H1 (cell line): ENCODE data around the gene CRYBA4. TPM values are rescaled to one million over a fixed set of nuclear protein-coding genes. Genes with fewer than 3 reads are reported as not detected.

Experiments used
- CTCF ChIA-PET: fragments of 300-600 bp; sonication (Branson Sonifier 250); formaldehyde crosslinking; loops from one replicate; lab custom pipeline; 2021; ENCODE audit not compliant: partially characterized antibody; lab: Charles Lee
- POLR2A ChIA-PET: fragments of 300-600 bp; sonication (Branson Sonifier 250); formaldehyde crosslinking; loops from one replicate; lab custom pipeline; 2021; ENCODE audit warnings: inconsistent platforms; ENCODE audit not compliant: partially characterized antibody; lab: Charles Lee
- DNase-seq, 2 experiments: peaks; one replicate each; pipeline versions ENCODE4 v3.0.0 to v3.0.0-alpha.2; 2010 to 2022; ENCODE audit warnings: low spot score in 2 of 2, low read depth in 1 of 2, mixed read lengths in 1 of 2
- FAIRE-seq: peaks from 2 replicates; lab custom pipeline; 2011; peaks lifted over from hg19 to GRCh38; lab: Jason Lieb, UNC
- H2AFZ ChIP-seq: 2 replicates; pipeline ENCODE4 v1.8.1; 2012; ENCODE audit warnings: low read length, inconsistent platforms
- H2AK5ac ChIP-seq: 2 replicates; pipeline ENCODE4 v1.6.1; 2013; ENCODE audit warnings: low read depth, low read length
- H2BK120ac ChIP-seq: replicated peaks from 2 replicates; pipeline ENCODE3; 2013; ENCODE audit warnings: low read depth, low read length, inconsistent platforms
- H2BK12ac ChIP-seq: 2 replicates; pipeline ENCODE4 v1.6.1; 2013; ENCODE audit warnings: low read depth, low read length
- H2BK15ac ChIP-seq: 2 replicates; pipeline ENCODE4 v1.6.1; 2013; ENCODE audit warnings: low read length
- H2BK20ac ChIP-seq: 2 replicates; pipeline ENCODE4 v1.6.1; 2013; ENCODE audit warnings: low read length
- H2BK5ac ChIP-seq: 2 replicates; pipeline ENCODE4 v1.6.1; 2013; ENCODE audit warnings: low read depth, low read length
- H3K14ac ChIP-seq: 2 replicates; pipeline ENCODE4 v1.6.1; 2013; ENCODE audit warnings: inconsistent platforms; ENCODE audit not compliant: insufficient read length
- H3K18ac ChIP-seq: 2 replicates; pipeline ENCODE4 v1.6.1; 2013; ENCODE audit warnings: low read length; ENCODE audit errors: extremely low read depth
- H3K23ac ChIP-seq: 2 replicates; pipeline ENCODE4 v1.6.1; 2013; ENCODE audit warnings: inconsistent platforms; ENCODE audit not compliant: insufficient read length
- H3K23me2 ChIP-seq: 2 replicates; pipeline ENCODE4 v1.6.1; 2013; ENCODE audit warnings: low read depth, low read length
- H3K27ac ChIP-seq: 2 replicates; pipeline ENCODE4 v1.6.1; 2011; ENCODE audit warnings: low read depth, low read length, inconsistent platforms
- H3K27me3 ChIP-seq, 4 experiments: replicated peaks in 1 of 4; 1 replicate in 1 of 4; 2 replicates in 3 of 4; pipeline versions ENCODE4 v1.6.1 to v1.8.1; 2011 to 2013; ENCODE audit warnings: low read length in 3 of 4, mild to moderate bottlenecking in 3 of 4, inconsistent platforms in 2 of 4, mixed read lengths in 2 of 4, moderate library complexity in 1 of 4; ENCODE audit not compliant: control insufficient read depth in 3 of 4, insufficient read depth in 3 of 4; ENCODE audit errors: extremely low read depth in 1 of 4
- H3K36me3 ChIP-seq, 4 experiments: 2 replicates each; pipeline versions ENCODE4 v1.6.1 to v1.8.1; 2011 to 2013; ENCODE audit warnings: mild to moderate bottlenecking in 4 of 4, low read length in 3 of 4, moderate library complexity in 2 of 4, control low read depth in 1 of 4, inconsistent platforms in 1 of 4; ENCODE audit not compliant: insufficient read depth in 4 of 4, control insufficient read depth in 2 of 4
- H3K4ac ChIP-seq: replicated peaks from 2 replicates; pipeline ENCODE3; 2013; ENCODE audit warnings: low read length, low read depth, mixed read lengths, inconsistent platforms; ENCODE audit not compliant: insufficient read length
- H3K4me1 ChIP-seq, 4 experiments: replicated peaks in 1 of 4; 1 replicate in 1 of 4; 2 replicates in 3 of 4; pipeline versions ENCODE4 v1.6.1 to v1.8.1; 2011 to 2013; ENCODE audit warnings: low read length in 3 of 4, inconsistent platforms in 2 of 4, mixed read lengths in 1 of 4; ENCODE audit not compliant: insufficient read depth in 4 of 4, control insufficient read depth in 3 of 4
- H3K4me2 ChIP-seq, 2 experiments: 2 replicates each; pipeline versions ENCODE4 v1.6.1 to v1.8.1; 2011 to 2013; ENCODE audit warnings: low read depth in 2 of 2, low read length in 2 of 2, control low read depth in 1 of 2, inconsistent platforms in 1 of 2, mild to moderate bottlenecking in 1 of 2; ENCODE audit not compliant: insufficient read depth in 1 of 2
- H3K4me3 ChIP-seq, 4 experiments: fragments of 200-600, 300-600 bp in 1 of 4; sonication (generic), shearing (Covaris generic), sonication (Bioruptor Twin) in 1 of 4; 2 replicates each; pipeline versions ENCODE4 v1.5.1 to v1.8.1; 2011 to 2016; ENCODE audit warnings: low read length in 4 of 4, low read depth in 3 of 4, control low read depth in 2 of 4, inconsistent platforms in 2 of 4, mild to moderate bottlenecking in 2 of 4, mixed read lengths in 1 of 4, moderate library complexity in 1 of 4; ENCODE audit not compliant: insufficient read depth in 2 of 4; ENCODE audit errors: extremely low read depth in 1 of 4
- H3K56ac ChIP-seq: replicated peaks from 2 replicates; pipeline ENCODE3; 2013; ENCODE audit warnings: low read depth, mild to moderate bottlenecking, mixed read lengths, low read length, inconsistent platforms; ENCODE audit not compliant: insufficient read length
- H3K79me1 ChIP-seq: 2 replicates; pipeline ENCODE4 v1.6.1; 2013; ENCODE audit warnings: low read depth, low read length, control low read depth
- H3K79me2 ChIP-seq, 2 experiments: 2 replicates each; pipeline versions ENCODE4 v1.6.1 to v1.8.1; 2012 to 2013; ENCODE audit warnings: low read length in 2 of 2, mild to moderate bottlenecking in 2 of 2, inconsistent platforms in 1 of 2; ENCODE audit not compliant: insufficient read depth in 2 of 2, control insufficient read depth in 1 of 2
- H3K9ac ChIP-seq, 4 experiments: replicated peaks in 1 of 4; 1 replicate in 1 of 4; 2 replicates in 3 of 4; pipeline versions ENCODE4 v1.6.1 to v1.8.1; 2011 to 2013; ENCODE audit warnings: low read depth in 3 of 4, low read length in 3 of 4, control low read depth in 2 of 4, mild to moderate bottlenecking in 2 of 4, moderate library complexity in 2 of 4, inconsistent platforms in 1 of 4; ENCODE audit errors: extremely low read depth in 1 of 4
- H3K9me3 ChIP-seq, 2 experiments: 2 replicates each; pipeline versions ENCODE4 v1.6.1 to v1.8.1; 2012 to 2013; ENCODE audit warnings: mild to moderate bottlenecking in 2 of 2, moderate library complexity in 2 of 2, control low read depth in 1 of 2, inconsistent platforms in 1 of 2, low read depth in 1 of 2, low read length in 1 of 2, mixed read lengths in 1 of 2; ENCODE audit not compliant: insufficient read depth in 2 of 2
- H4K20me1 ChIP-seq, 2 experiments: replicated peaks in 1 of 2; 2 replicates each; pipeline versions ENCODE3 to v1.8.1; 2011 to 2013; ENCODE audit warnings: inconsistent platforms in 2 of 2, low read length in 2 of 2, mild to moderate bottlenecking in 1 of 2; ENCODE audit not compliant: insufficient read depth in 2 of 2, control insufficient read depth in 1 of 2
- H4K5ac ChIP-seq: 2 replicates; pipeline ENCODE4 v1.6.1; 2013; ENCODE audit warnings: low read length, low read depth, mixed read lengths, inconsistent platforms; ENCODE audit not compliant: insufficient read length
- H4K8ac ChIP-seq: 2 replicates; pipeline ENCODE4 v1.8.0; 2013; ENCODE audit warnings: mild to moderate bottlenecking, moderate library complexity, low read length, inconsistent platforms; ENCODE audit not compliant: insufficient read depth; ENCODE audit errors: extremely low read depth
- H4K91ac ChIP-seq: replicated peaks from 2 replicates; pipeline ENCODE3; 2013; ENCODE audit warnings: low read length, mixed read lengths, inconsistent platforms; ENCODE audit not compliant: insufficient read length
- BACH1 ChIP-seq: IDR thresholded peaks from 2 replicates; pipeline ENCODE4 v1.6.1; 2012; ENCODE audit warnings: low read length, improper control_type of control experiment
- EZH2 ChIP-seq: fragments of 200-600 bp; sonication (generic); IDR thresholded peaks from 2 replicates; pipeline ENCODE4 v1.7.1; 2012; ENCODE audit warnings: low read depth, mild to moderate bottlenecking, moderate library complexity, low read length, inconsistent platforms; ENCODE audit not compliant: severe bottlenecking
- HDAC2 ChIP-seq, 2 experiments: fragments of 300-600 bp in 1 of 2; sonication (generic) in 1 of 2; IDR thresholded peaks; 2 replicates each; pipeline ENCODE4 v1.6.1; 2011 to 2012; ENCODE audit warnings: low read depth in 2 of 2, low read length in 2 of 2, mild to moderate bottlenecking in 2 of 2, moderate library complexity in 2 of 2, borderline replicate concordance in 1 of 2, inconsistent platforms in 1 of 2
- JUN ChIP-seq: IDR thresholded peaks from 2 replicates; pipeline ENCODE4 v1.6.1; 2011; ENCODE audit warnings: low read depth, mild to moderate bottlenecking, improper control_type of control experiment, low read length
- RXRA ChIP-seq: IDR thresholded peaks from 2 replicates; pipeline ENCODE4 v1.6.1; 2011; ENCODE audit warnings: low read depth, mild to moderate bottlenecking, low read length, moderate library complexity; ENCODE audit not compliant: insufficient read depth
- SIX5 ChIP-seq: IDR thresholded peaks from 2 replicates; pipeline ENCODE4 v1.6.1; 2011; ENCODE audit warnings: mild to moderate bottlenecking, low read depth, low read length
- SP1 ChIP-seq: IDR thresholded peaks from 2 replicates; pipeline ENCODE4 v1.6.1; 2011; ENCODE audit warnings: low read depth, low read length
- SP2 ChIP-seq: IDR thresholded peaks from 2 replicates; pipeline ENCODE4 v1.6.1; 2012; ENCODE audit warnings: mild to moderate bottlenecking, low read length, inconsistent platforms
- TEAD4 ChIP-seq: IDR thresholded peaks from 2 replicates; pipeline ENCODE4 v1.6.1; 2012; ENCODE audit warnings: low read depth, low read length, inconsistent platforms, mixed read lengths
- ZNF274 ChIP-seq: IDR thresholded peaks from 2 replicates; pipeline ENCODE4 v1.7.0; 2012; ENCODE audit warnings: low read length, borderline replicate concordance; ENCODE audit errors: extremely low read depth
- WGBS, 2 experiments: shearing (Covaris generic) in 1 of 2; methylation state at CpG; one replicate each; pipeline versions ENCODE4 v1.1.6 to v1.1.7; 2013 to 2015; ENCODE audit warnings: low lambda C conversion rate in 2 of 2, mixed read lengths in 2 of 2, inconsistent platforms in 1 of 2, low coverage in 1 of 2, missing lambda C conversion rate in 1 of 2; ENCODE audit not compliant: insufficient replicate concordance in 2 of 2, insufficient coverage in 1 of 2, insufficient read length in 1 of 2; ENCODE audit errors: extremely low coverage in 1 of 2, missing lambda C conversion rate in 1 of 2; 5-methylcytosine and 5-hydroxymethylcytosine counted together
- polyA plus RNA-seq, 7 experiments: library from polyadenylated mRNA; depleted of rRNA in 3 of 7; stranded (reverse) in 5 of 7; unstranded in 2 of 7; fragments of >200 nt in 5 of 7; fragments of 200-250 nt in 2 of 7; gene quantifications; 1 replicate in 5 of 7; 2 replicates in 1 of 7; 4 replicates in 1 of 7; pipeline versions ENCODE4 v1.2.1 to v1.2.3, GENCODE V29; 2011 to 2013; ENCODE audit warnings: missing spikeins in 2 of 7, mixed read lengths in 2 of 7
- total RNA-seq: library from RNA; stranded (reverse); fragmentation: NEBNext Ultra II Directional; extraction: Animal tissue kit (Norgen Biotek cat#: 25700); gene quantifications from 2 replicates; pipeline ENCODE4 v1.2.1, GENCODE V29; 2021

Gene CRYBA4
- total and polyA plus RNA-seq, 2 of the 8 experiments (the other 6 are each of a cell fraction or from before 2014, with no cell fraction given) = 0.67 to 3.1 TPM

GRCh38 chr22:26589845-26590736, 31.7 kb upstream of the CRYBA4 start, which contains the start of gene TPST2:
Gene TPST2, minus strand, starts transcription at chr22:26590132. Its CDS starts 48,502 bp downstream, at chr22:26541630.
- H3K27ac ChIP-seq = peak within 1 kb of the TSS; percentile 51; the same call in 1 of the 2 replicates
- peaks cover 4% of the 10 kb centered on the region; the same call in 1 of the 2 replicates for H3K79me1 ChIP-seq
- peak within 1 kb of the TSS; percentile 70 for H4K91ac ChIP-seq
- H3K27me3 ChIP-seq = no peaks in the 10 kb centered on the region
- FAIRE-seq (peak; percentile 28), DNase-seq (peak in 1 of 2 experiments; percentile 85)
- no peak within 1 kb of the TSS for H4K5ac ChIP-seq
- peak within 1 kb of the TSS; percentile 69; the same call in 1 of the 2 replicates for H2BK5ac ChIP-seq
- H2BK120ac ChIP-seq = peak within 1 kb of the TSS; percentile 33
- peak within 1 kb of the TSS; percentile 26 to 74 (median 53); a peak in 6 of 7 replicates for H3K9ac ChIP-seq
- H3K79me2 ChIP-seq = peaks cover 10 to 45% of the 10 kb centered on the region in 2 experiments; a peak in 3 of 4 replicates
- no peak within 1 kb of the TSS for H3K56ac ChIP-seq
- H3K4me2 ChIP-seq = peak within 1 kb of the TSS; percentile 81 to 84
- peaks cover 4 to 8% of the 10 kb centered on the region in 2 experiments for H4K20me1 ChIP-seq
- no peaks in the 10 kb centered on the region for H3K9me3 ChIP-seq
- no peak within 1 kb of the TSS for H2BK20ac ChIP-seq
- H3K18ac ChIP-seq = peak within 1 kb of the TSS; percentile 64
- peaks cover 0 to 15% (median 4%) of the 10 kb centered on the region in 4 experiments; a peak in 6 of 7 replicates for H3K4me1 ChIP-seq
- no peak within 1 kb of the TSS for H3K4ac ChIP-seq
- 0 out of 8 replicates have a peak, but pooled peaks cover 0 to 5% (median 0%) of the 10 kb centered on the region in 4 experiments for H3K36me3 ChIP-seq
- no peak within 1 kb of the TSS for H3K14ac ChIP-seq
- H2AK5ac ChIP-seq = no peak within 1 kb of the TSS
- no peak within 1 kb of the TSS for H3K23ac ChIP-seq
- H3K23me2 ChIP-seq = peaks cover 5% of the 10 kb centered on the region; the same call in 1 of the 2 replicates
- 39% methylated on average over 13 of the region's 72 CpGs; no CpG with 5 or more reads in 1 of the 2 experiments for WGBS, 2 experiments
- no peak within 1 kb of the TSS for H2AFZ ChIP-seq
- H2BK12ac ChIP-seq = 0 out of 2 replicates have a peak within 1 kb of the TSS, but pooled peaks have one; percentile 6
- H4K8ac ChIP-seq = no peak within 1 kb of the TSS; the same call in 1 of the 2 replicates
- H3K4me3 ChIP-seq = peak within 1 kb of the TSS; percentile 64 to 100 (median 70)
- ChIA-PET CTCF (interaction anchor here (0.8 to 1.4 kb wide), 3 partner anchors 13 to 89 kb away, joined by 3 to 4 read pairs (median 4); no protein-coding TSS in a partner anchor), POLR2A (interaction anchor here (0.6 to 2.2 kb wide), 7 partner anchors 10 to 315 kb away, joined by 3 to 9 read pairs (median 4); no protein-coding TSS in a partner anchor)
- H2BK15ac ChIP-seq = 0 out of 2 replicates have a peak within 1 kb of the TSS, but pooled peaks have one; percentile 61
- TF ChIP-seq HDAC2 (IDR thresholded peaks at IDR 0.05; ENCODE audit: borderline replicate concordance in 1 of 2, low read depth in 2 of 2, low read length in 2 of 2) (peak in 1 of 2 experiments; percentile 33; a peak in 1 of 4 replicates), TEAD4 (no peak), SIX5 (no peak), BACH1 (no peak), SP1 (peak; percentile 67; the same call in 1 of the 2 replicates), EZH2 (no peak), RXRA (no peak), SP2 (no peak), JUN (no peak), ZNF274 (no peak)
